ENCODE measurements around the gene DEAF1. TPM values are rescaled to one million over a fixed set of nuclear protein-coding genes. Genes with fewer than 3 reads are reported as not detected.

DEAF1 gene
- total and polyA plus RNA-seq, 2 experiments from 2014 or later: 42.6 to 47.8 TPM

DNA sequence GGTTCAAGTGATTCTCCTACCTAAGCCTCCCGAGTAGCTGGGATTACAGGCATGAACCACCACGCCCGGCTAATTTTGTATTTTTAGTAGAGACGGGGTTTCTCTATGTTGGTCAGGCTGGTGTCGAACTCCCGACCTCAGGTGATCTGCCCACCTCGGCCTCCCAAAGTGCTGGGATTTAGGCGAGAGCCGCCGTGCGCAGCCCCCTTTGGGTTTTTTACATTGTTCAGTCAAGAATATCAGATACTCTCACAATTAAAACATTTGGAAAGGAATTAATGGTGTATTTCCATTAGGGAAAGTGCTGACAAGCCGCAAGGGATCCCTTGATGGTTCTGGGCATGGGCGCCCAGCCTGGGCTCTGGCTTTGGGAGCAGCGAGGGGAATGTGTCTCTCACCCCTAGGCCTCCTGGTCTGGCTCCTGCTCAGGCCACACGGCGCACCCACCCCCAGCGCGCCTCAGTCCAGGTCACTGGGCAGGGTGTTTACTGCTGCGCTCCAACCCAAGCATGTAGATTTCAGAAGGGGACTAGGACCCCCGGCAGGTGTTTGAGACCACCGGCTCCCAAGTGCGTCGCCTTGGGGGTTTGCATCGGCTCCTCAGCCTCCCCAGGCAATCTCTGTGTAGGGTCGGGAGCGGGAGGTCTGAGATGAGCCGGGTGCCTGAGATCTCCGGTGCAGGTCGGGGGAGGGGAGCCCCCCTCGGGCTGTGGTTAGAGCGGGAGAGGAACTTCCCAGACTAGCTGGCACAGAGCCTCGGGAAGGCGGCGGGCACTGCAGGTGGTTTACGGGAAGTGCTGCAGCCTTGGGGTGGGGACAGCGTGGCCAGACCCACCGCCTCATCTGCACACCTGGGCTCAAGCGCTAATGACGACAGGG is 78.5 kb downstream of the DEAF1 start:
- H3K27me3 ChIP-seq (ENCODE audit: insufficient read depth): no peaks in the 10 kb centered on the region
- TF ChIP-seq ZNF114 (CRISPR knock-in tag; IDR thresholded peaks at IDR 0.05) (no peak), REST (IDR thresholded peaks at IDR 0.05; ENCODE audit: unreplicated experiment) (no peak), POLR2AphosphoS5 (IDR thresholded peaks at IDR 0.05; ENCODE audit: low read depth) (no peak), STAT1 (IDR thresholded peaks at IDR 0.05; ENCODE audit: unreplicated experiment) (no peak), ZNF462 (CRISPR knock-in tag; IDR thresholded peaks at IDR 0.05) (no peak), EZH2phosphoT487 (IDR thresholded peaks at IDR 0.05; ENCODE audit: unreplicated experiment) (no peak)
- TF ChIP-seq, protein P1, sequence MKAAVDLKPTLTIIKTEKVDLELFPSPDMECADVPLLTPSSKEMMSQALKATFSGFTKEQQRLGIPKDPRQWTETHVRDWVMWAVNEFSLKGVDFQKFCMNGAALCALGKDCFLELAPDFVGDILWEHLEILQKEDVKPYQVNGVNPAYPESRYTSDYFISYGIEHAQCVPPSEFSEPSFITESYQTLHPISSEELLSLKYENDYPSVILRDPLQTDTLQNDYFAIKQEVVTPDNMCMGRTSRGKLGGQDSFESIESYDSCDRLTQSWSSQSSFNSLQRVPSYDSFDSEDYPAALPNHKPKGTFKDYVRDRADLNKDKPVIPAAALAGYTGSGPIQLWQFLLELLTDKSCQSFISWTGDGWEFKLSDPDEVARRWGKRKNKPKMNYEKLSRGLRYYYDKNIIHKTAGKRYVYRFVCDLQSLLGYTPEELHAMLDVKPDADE (IDR thresholded peaks at IDR 0.05): no peak
- H3F3A ChIP-seq (replicated peaks; ENCODE audit: low read depth): peaks cover 27% of the 10 kb centered on the region
- no peak overlapping the region for H3K27ac ChIP-seq (ENCODE audit: low read depth)
- peak overlapping the region; percentile 94 for H3K4me3 ChIP-seq
- H3K4me2 ChIP-seq: peak overlapping the region; percentile 89
- ATAC-seq: no peak
- no peaks in the 10 kb centered on the region for H3K79me2 ChIP-seq (replicated peaks; ENCODE audit: insufficient read depth)
- peaks cover 11% of the 10 kb centered on the region; the same call in 1 of the 2 replicates for H3K4me1 ChIP-seq (ENCODE audit: insufficient read depth)
- Mint-ChIP-seq H3K27ac (no peak overlapping the region), H3K4me1 (peaks cover 5% of the 10 kb centered on the region), H3K9me3 (no peaks in the 10 kb centered on the region), H3K36me3 (ENCODE audit: low read depth) (peaks cover 9% of the 10 kb centered on the region), H3K4me3 (peak overlapping the region; percentile 81), H3K27me3 (ENCODE audit: insufficient read depth, low read depth, poor library complexity) (peaks cover 8% of the 10 kb centered on the region)
- H3K36me3 ChIP-seq (ENCODE audit: insufficient read depth): no peaks in the 10 kb centered on the region
- no peaks in the 10 kb centered on the region for H3K9me2 ChIP-seq (ENCODE audit: insufficient read depth)
- no peak for DNase-seq (ENCODE audit: low spot score)
- no peak overlapping the region for H2AFZ ChIP-seq
- H4K20me1 ChIP-seq (replicated peaks; ENCODE audit: insufficient read depth): peaks cover 15% of the 10 kb centered on the region; the same call in 1 of the 2 replicates

All from GM23338 (cell line).